K562 (cell line): Measurements from ENCODE around the gene HIRIP3. TPM values are rescaled to one million over a fixed set of nuclear protein-coding genes. Genes with fewer than 3 reads are reported as not detected.

ENCODE experiments used
- BRCA1 ChIP-seq, 2 experiments: fragments of 450-650 bp in 1 of 2; sonication (generic) in 1 of 2; formaldehyde crosslinking in 1 of 2; IDR thresholded peaks; 2 replicates each; pipeline versions ENCODE4 v1.5.0 to v1.6.1; 2017 to 2020; ENCODE audit warnings: mild to moderate bottlenecking in 1 of 2, missing genetic modification reagents in 1 of 2
- CC2D1A ChIP-seq: fragments of 450-650 bp; IDR thresholded peaks from 2 replicates; pipeline ENCODE4 v1.6.1; 2017; ENCODE audit warnings: mild to moderate bottlenecking
- DACH1 ChIP-seq: fragments of 450-650 bp; IDR thresholded peaks from 2 replicates; pipeline ENCODE4 v1.6.1; 2018; ENCODE audit not compliant: partially characterized antibody
- ELK1 ChIP-seq: sonication (generic); formaldehyde crosslinking; IDR thresholded peaks from 2 replicates; pipeline ENCODE4 v1.8.1; 2022; ENCODE audit warnings: missing genetic modification reagents
- NEUROD1 ChIP-seq: fragments of 150-350 bp; IDR thresholded peaks from 2 replicates; pipeline ENCODE4 v1.6.1; 2014; ENCODE audit warnings: borderline replicate concordance, low read length, low read depth; ENCODE audit not compliant: partially characterized antibody
- ZBTB34 ChIP-seq: fragments of 250-450 bp; sonication (Bioruptor Pico); IDR thresholded peaks from 2 replicates; pipeline ENCODE4 v1.8.0; 2021; ENCODE audit warnings: mild to moderate bottlenecking, moderate library complexity
- ZFP91 ChIP-seq: sonication (generic); formaldehyde crosslinking; IDR thresholded peaks from 2 replicates; pipeline ENCODE4 v1.8.0; 2022; ENCODE audit warnings: mild to moderate bottlenecking, missing genetic modification reagents
- ZNF551 ChIP-seq: fragments of 250-450 bp; sonication (Bioruptor Pico); IDR thresholded peaks from 2 replicates; pipeline ENCODE4 v1.5.0; 2021; ENCODE audit warnings: mild to moderate bottlenecking, moderate library complexity
- ZNF584 ChIP-seq: fragments of 200-800 bp; sonication (Bioruptor generic); IDR thresholded peaks from 2 replicates; pipeline ENCODE4 v1.6.1; 2016; ENCODE audit warnings: low read depth, mild to moderate bottlenecking, missing genetic modification characterization, missing compliant biosample characterization
- polyA plus RNA-seq, 8 experiments: library from polyadenylated mRNA; depleted of rRNA in 4 of 8; stranded (reverse) in 5 of 8; unstranded in 3 of 8; fragments of >200 nt; fragmentation: Nextera tagmentation in 2 of 8; fragmentation: Illumina TruSeq in 1 of 8; extraction: Ambion mirVana in 2 of 8; extraction: Trizol in 1 of 8; gene quantifications; 2 replicates each; pipeline versions ENCODE4 v1.2.1 to v1.2.3, GENCODE V29; 2011 to 2014; ENCODE audit warnings: inconsistent platforms in 1 of 8, missing spikeins in 1 of 8
- total RNA-seq, 7 experiments: library from RNA; depleted of rRNA in 6 of 7; stranded (reverse); fragments of >200 nt in 6 of 7; fragmentation: Illumina TruSeq in 2 of 7; extraction: Trizol in 2 of 7; gene quantifications; 2 replicates each; pipeline versions ENCODE4 v1.2.1 to v1.2.3, GENCODE V29; 2011 to 2021; ENCODE audit warnings: low replicate concordance in 1 of 7

HIRIP3 gene
- total and polyA plus RNA-seq, 9 of the 15 experiments (the other 6 are each of a cell fraction or from before 2014, with no cell fraction given), result 3.3 to 38.2 (median 18.2) TPM

- no peak for TF ChIP-seq ZNF584 (CRISPR knock-in tag)
- no peak for TF ChIP-seq ZBTB34 (CRISPR knock-in tag)
- no peak for TF ChIP-seq BRCA1 (IDR thresholded peaks at IDR 0.05)
- TF ChIP-seq BRCA1 (CRISPR knock-in tag; IDR thresholded peaks at IDR 0.05), result no peak
- TF ChIP-seq CC2D1A, result 0 out of 2 replicates have a peak, but pooled peaks have one; percentile 30
- no peak for TF ChIP-seq DACH1
- no peak for TF ChIP-seq ZFP91 (CRISPR knock-in tag)
- TF ChIP-seq ELK1 (CRISPR knock-in tag), result no peak
- TF ChIP-seq ZNF551 (CRISPR knock-in tag), result no peak
- no peak for TF ChIP-seq NEUROD1
Measured at GRCh38 chr16:30041841-30042240, 46.4 kb upstream of the HIRIP3 start (continued).
